ENCODE data around the gene FMO4. TPM values are rescaled to one million over a fixed set of nuclear protein-coding genes. Genes with fewer than 3 reads are reported as not detected.

FMO4 gene
- total RNA-seq, 1 donor from 2014 or later = 1.9 TPM

Other genes with a start within 250 kb of the FMO4 start
- gene FMO3, start 223.3 kb upstream of the FMO4 start, total RNA-seq = 1.4 TPM
- 113 TPM for gene FMO2, start 128.9 kb upstream of the FMO4 start, total RNA-seq
- gene FMO1, start 65.7 kb upstream of the FMO4 start, total RNA-seq = 1.8 TPM
- 120 TPM for gene PRRC2C, start 171.3 kb downstream of the FMO4 start, total RNA-seq